ENCODE data around the gene BRIP1. TPM values are rescaled to one million over a fixed set of nuclear protein-coding genes. Genes with fewer than 3 reads are reported as not detected.

BRIP1 gene
- total and polyA plus RNA-seq, 9 of the 15 experiments (the other 6 are each of a cell fraction or from before 2014, with no cell fraction given): 2.4 to 17.5 (median 11.2) TPM

- in situ Hi-C loops (cut with MboI): no loop called here
- ChIA-PET CTCF (ENCODE audit: low intra/inter-chr PET ratio) (no interaction called here), POLR2A (interaction anchor here (1.2 to 1.7 kb wide), 2 partner anchors 10 to 17 kb away, joined by 3 read pairs; partner anchors contain the start of gene BRIP1)
- H3K4me1 ChIP-seq (replicated peaks in 1 of 2; ENCODE audit: control insufficient read depth in 2 of 2, insufficient read depth in 2 of 2, low read length in 2 of 2): no peaks in the 10 kb centered on the region
- FAIRE-seq (no peak), ATAC-seq (no peak), DNase-seq (ENCODE audit: extremely low read depth in 1 of 4, low spot score in 3 of 4) (no peak)
- no peaks in the 10 kb centered on the region for H3K9me3 ChIP-seq (replicated peaks; ENCODE audit: control insufficient read depth, insufficient read depth, low read depth, low read length)
- TF ChIP-seq ZNF77 (CRISPR knock-in tag; IDR thresholded peaks at IDR 0.05) (no peak), HNRNPK (IDR thresholded peaks at IDR 0.05; ENCODE audit: low read depth, low read length, poor library complexity, severe bottlenecking) (peak; percentile 32)
- no TSS peak for BruUV-seq (replicated peaks)
- peaks cover 4% of the 10 kb centered on the region for H3K9me1 ChIP-seq (ENCODE audit: control insufficient read depth, insufficient read depth, low read length)
- no peak overlapping the region for H3K4me2 ChIP-seq (ENCODE audit: insufficient read depth, low read length)
- no peak overlapping the region for H3K27ac ChIP-seq (ENCODE audit: extremely low read depth, low read depth, low read length)
- no peak overlapping the region for H3K9ac ChIP-seq (ENCODE audit: insufficient read depth in 1 of 2, low read depth in 2 of 2, low read length in 2 of 2)
- H4K20me1 ChIP-seq (replicated peaks; ENCODE audit: control insufficient read depth, insufficient read depth, low read length): no peaks in the 10 kb centered on the region
- no peak overlapping the region for H2AFZ ChIP-seq (ENCODE audit: low read depth, low read length)
- 97% methylated on average over 3 of the region's 4 CpGs for WGBS (ENCODE audit: insufficient coverage, low coverage, missing lambda C conversion rate)
- intact Hi-C loops (cut with micrococcal nuclease): no loop called here
- H3K4me3 ChIP-seq: no peak overlapping the region
- no peaks in the 10 kb centered on the region for H3K79me2 ChIP-seq (ENCODE audit: control insufficient read depth, insufficient read depth, low read length)
- no peaks in the 10 kb centered on the region for H3K27me3 ChIP-seq (ENCODE audit: control insufficient read depth in 2 of 2, insufficient read depth in 2 of 2, low read length in 2 of 2)
- peaks cover 65% of the 10 kb centered on the region; the same call in 2 of the 3 replicates for H3K36me3 ChIP-seq (ENCODE audit: control insufficient read depth, insufficient read depth, low read length)
These were observed 17.3 kb upstream of the BRIP1 start for GRCh38 chr17:61880589-61881102.

GRCh38 chr17:61878984-61879612 lies 15.8 kb upstream of the BRIP1 start:
- POLR2A ChIA-PET: interaction anchor here (0.7 kb wide), 1 partner anchor 17 kb away, joined by 5 read pairs; no protein-coding TSS in a partner anchor
- CTCF ChIA-PET (ENCODE audit: low intra/inter-chr PET ratio): no interaction called here
- H3K4me3 ChIP-seq: no peak overlapping the region
- TF ChIP-seq BRD4 (IDR thresholded peaks at IDR 0.05): no peak
- no peak for TF ChIP-seq NRF1 (conservative IDR thresholded peaks at IDR 0.05 in 1 of 2, IDR thresholded peaks at IDR 0.05 in 1 of 2)
- TF ChIP-seq ZKSCAN8 (CRISPR knock-in tag; IDR thresholded peaks at IDR 0.05): no peak
- TF ChIP-seq GTF2F1 (IDR thresholded peaks at IDR 0.05; ENCODE audit: low read depth, low read length): no peak
- no peak for TF ChIP-seq MEIS2 (IDR thresholded peaks at IDR 0.05; ENCODE audit: partially characterized antibody)
- TF ChIP-seq HES1 (IDR thresholded peaks at IDR 0.05; ENCODE audit: low read depth): no peak
- no peak for TF ChIP-seq ZNF695 (CRISPR knock-in tag; IDR thresholded peaks at IDR 0.05)
- TF ChIP-seq ZNF121 (CRISPR knock-in tag; conservative IDR thresholded peaks at IDR 0.05): 0 out of 2 replicates have a peak, but pooled peaks have one; percentile 22
- peak; percentile 37; the same call in 1 of the 2 replicates for TF ChIP-seq ZNF384 (IDR thresholded peaks at IDR 0.05; ENCODE audit: low read depth, low read length)
- no peak for TF ChIP-seq XRCC3 (IDR thresholded peaks at IDR 0.05)
- TF ChIP-seq ZNF780A (CRISPR knock-in tag; IDR thresholded peaks at IDR 0.05): no peak

More at GRCh38 chr17:61878984-61879612, 15.8 kb upstream of the BRIP1 start:
- H3K79me2 ChIP-seq (ENCODE audit: control insufficient read depth, insufficient read depth, low read length): no peaks in the 10 kb centered on the region
- in situ Hi-C loops (cut with MboI) (no loop called here), intact Hi-C loops (cut with micrococcal nuclease) (no loop called here)
- H3K9ac ChIP-seq (ENCODE audit: insufficient read depth in 1 of 2, low read depth in 2 of 2, low read length in 2 of 2): no peak overlapping the region
- BruUV-seq (replicated peaks): no TSS peak
- no peak overlapping the region for H3K27ac ChIP-seq (ENCODE audit: extremely low read depth, low read depth, low read length)
- no peaks in the 10 kb centered on the region for H3K4me1 ChIP-seq (replicated peaks in 1 of 2; ENCODE audit: control insufficient read depth in 2 of 2, insufficient read depth in 2 of 2, low read length in 2 of 2)
- H3K36me3 ChIP-seq (ENCODE audit: control insufficient read depth, insufficient read depth, low read length): peaks cover 57% of the 10 kb centered on the region; the same call in 2 of the 3 replicates
- no peak overlapping the region for H3K4me2 ChIP-seq (ENCODE audit: insufficient read depth, low read length)
- H3K27me3 ChIP-seq (ENCODE audit: control insufficient read depth in 2 of 2, insufficient read depth in 2 of 2, low read length in 2 of 2): no peaks in the 10 kb centered on the region
- H2AFZ ChIP-seq (ENCODE audit: low read depth, low read length): no peak overlapping the region
- DNase-seq (ENCODE audit: extremely low read depth in 1 of 4, low spot score in 3 of 4): no peak
- ATAC-seq: no peak
- H3K9me1 ChIP-seq (ENCODE audit: control insufficient read depth, insufficient read depth, low read length): peaks cover 4% of the 10 kb centered on the region
- WGBS (ENCODE audit: insufficient coverage, low coverage, missing lambda C conversion rate): 80% methylated on average over 1 of the region's 3 CpGs
- no peaks in the 10 kb centered on the region for H4K20me1 ChIP-seq (replicated peaks; ENCODE audit: control insufficient read depth, insufficient read depth, low read length)
- no peak for FAIRE-seq
- H3K9me3 ChIP-seq (replicated peaks; ENCODE audit: control insufficient read depth, insufficient read depth, low read depth, low read length): no peaks in the 10 kb centered on the region
